Left lung (tissue), 10 donors: ENCODE measurements around the gene COL6A3. TPM values are rescaled to one million over a fixed set of nuclear protein-coding genes. Genes with fewer than 3 reads are reported as not detected.

Experiments used
- ATAC-seq: fragments of 200-7000 bp; cut with Tn5 transposase; one replicate; pipeline ENCODE4 v1.9.1; 2020; ENCODE audit warnings: moderate library complexity
- DNase-seq, 4 donors: peaks; one replicate each; pipeline ENCODE4 v3.0.0-alpha.2; 2013 to 2020
- H3K27ac ChIP-seq, 2 donors: fragments of 200-600 bp; sonication (generic) in 1 of 2; one replicate each; pipeline versions ENCODE4 v1.5.0 to v1.8.0; 2020 to 2021
- H3K27me3 ChIP-seq, 2 donors: fragments of 200-600 bp; sonication (generic) in 1 of 2; one replicate each; pipeline versions ENCODE4 v1.5.0 to v1.8.0; 2020 to 2021
- H3K36me3 ChIP-seq, 2 donors: fragments of 200-600 bp; sonication (generic) in 1 of 2; one replicate each; pipeline versions ENCODE4 v1.5.0 to v1.8.0; 2020 to 2021
- H3K4me1 ChIP-seq, 2 donors: fragments of 200-600 bp; one replicate each; pipeline ENCODE4 v1.8.0; 2021
- H3K4me3 ChIP-seq, 2 donors: fragments of 200-600 bp; sonication (generic) in 1 of 2; one replicate each; pipeline versions ENCODE4 v1.5.0 to v1.8.0; 2020 to 2021; ENCODE audit warnings: mild to moderate bottlenecking in 1 of 2
- H3K9me3 ChIP-seq, 2 donors: fragments of 200-600 bp; sonication (generic) in 1 of 2; one replicate each; pipeline versions ENCODE4 v1.5.0 to v1.8.0; 2020 to 2021
- intact Hi-C, 2 donors: fragments of 100-400 bp; cut with DNase I; formaldehyde crosslinking; loops; one replicate each; pipeline versions ENCODE4 v1.11.2 to v1.14.2; 2022
- polyA plus RNA-seq, 6 donors: library from polyadenylated mRNA; unstranded; fragments of 120-200 nt; gene quantifications; one replicate each; pipeline ENCODE4 v1.2.1, GENCODE V29; 2013; ENCODE audit not compliant: insufficient read length in 6 of 6
- total RNA-seq, 2 donors: library from RNA; stranded (reverse); fragmentation: NEBNext Ultra II Directional; extraction: Animal tissue kit (Norgen Biotek cat#: 25700); gene quantifications; one replicate each; pipeline ENCODE4 v1.2.1, GENCODE V29; 2021
- TF ChIP-seq, protein P1 (sequence below), 2 donors: fragments of 200-600 bp; sonication (generic) in 1 of 2; IDR thresholded peaks; one replicate each; pipeline versions ENCODE4 v1.5.0 to v1.8.0; 2021; ENCODE audit warnings: antibody characterized with exemption in 2 of 2
- donor health status: DM: no; HTN: yes; CAD: no.
- donor health status: DM: no; HTN: no; CAD: no.

COL6A3 gene
- total and polyA plus RNA-seq, 8 donors = 598 to 868 (median 760) TPM

- no peaks in the 10 kb centered on the region for H3K36me3 ChIP-seq
- no peaks in the 10 kb centered on the region for H3K9me3 ChIP-seq
- H3K27me3 ChIP-seq = peaks cover 0 to 17% of the 10 kb centered on the region in 2 donors
- no peak overlapping the region for H3K27ac ChIP-seq
- TF ChIP-seq, protein P1, sequence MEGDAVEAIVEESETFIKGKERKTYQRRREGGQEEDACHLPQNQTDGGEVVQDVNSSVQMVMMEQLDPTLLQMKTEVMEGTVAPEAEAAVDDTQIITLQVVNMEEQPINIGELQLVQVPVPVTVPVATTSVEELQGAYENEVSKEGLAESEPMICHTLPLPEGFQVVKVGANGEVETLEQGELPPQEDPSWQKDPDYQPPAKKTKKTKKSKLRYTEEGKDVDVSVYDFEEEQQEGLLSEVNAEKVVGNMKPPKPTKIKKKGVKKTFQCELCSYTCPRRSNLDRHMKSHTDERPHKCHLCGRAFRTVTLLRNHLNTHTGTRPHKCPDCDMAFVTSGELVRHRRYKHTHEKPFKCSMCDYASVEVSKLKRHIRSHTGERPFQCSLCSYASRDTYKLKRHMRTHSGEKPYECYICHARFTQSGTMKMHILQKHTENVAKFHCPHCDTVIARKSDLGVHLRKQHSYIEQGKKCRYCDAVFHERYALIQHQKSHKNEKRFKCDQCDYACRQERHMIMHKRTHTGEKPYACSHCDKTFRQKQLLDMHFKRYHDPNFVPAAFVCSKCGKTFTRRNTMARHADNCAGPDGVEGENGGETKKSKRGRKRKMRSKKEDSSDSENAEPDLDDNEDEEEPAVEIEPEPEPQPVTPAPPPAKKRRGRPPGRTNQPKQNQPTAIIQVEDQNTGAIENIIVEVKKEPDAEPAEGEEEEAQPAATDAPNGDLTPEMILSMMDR (IDR thresholded peaks at IDR 0.05) = no peak
- H3K4me1 ChIP-seq = peaks cover 10 to 15% of the 10 kb centered on the region in 2 donors
- no peak for ATAC-seq
- DNase-seq = no peak
- no peak overlapping the region for H3K4me3 ChIP-seq
- intact Hi-C loops = no loop called here
Observed at GRCh38 chr2:237448626-237449025, 34.7 kb upstream of the COL6A3 start.

DNA sequence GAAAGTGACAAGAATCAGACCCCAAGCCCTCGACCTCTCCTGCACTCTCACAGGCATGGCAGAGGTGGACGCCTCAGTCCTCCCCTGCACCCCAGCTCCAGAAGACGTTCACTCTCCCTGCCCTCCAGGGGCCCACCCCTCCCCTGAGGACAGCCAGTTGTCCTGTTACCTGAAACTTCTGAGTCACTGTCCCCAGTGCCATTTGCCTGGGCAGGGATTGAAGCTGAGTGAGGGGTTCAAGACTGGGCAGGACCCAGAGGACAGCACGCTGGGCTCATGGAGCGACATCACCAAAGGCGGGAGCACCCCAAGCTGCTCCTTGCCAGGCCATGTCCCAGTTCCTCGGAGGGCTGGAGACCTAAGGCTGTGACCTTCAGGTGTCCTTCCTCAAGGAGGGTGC is 34.2 kb upstream of the COL6A3 start:
- ATAC-seq = no peak
- Histone ChIP-seq H3K27me3 (peaks cover 0 to 12% of the 10 kb centered on the region in 2 donors), H3K9me3 (no peaks in the 10 kb centered on the region), H3K27ac (no peak overlapping the region), H3K4me1 (peaks cover 10 to 15% of the 10 kb centered on the region in 2 donors), H3K4me3 (no peak overlapping the region), H3K36me3 (no peaks in the 10 kb centered on the region)
- intact Hi-C loops = no loop called here
- TF ChIP-seq, protein P1 (IDR thresholded peaks at IDR 0.05) = no peak
- DNase-seq = no peak

DNA sequence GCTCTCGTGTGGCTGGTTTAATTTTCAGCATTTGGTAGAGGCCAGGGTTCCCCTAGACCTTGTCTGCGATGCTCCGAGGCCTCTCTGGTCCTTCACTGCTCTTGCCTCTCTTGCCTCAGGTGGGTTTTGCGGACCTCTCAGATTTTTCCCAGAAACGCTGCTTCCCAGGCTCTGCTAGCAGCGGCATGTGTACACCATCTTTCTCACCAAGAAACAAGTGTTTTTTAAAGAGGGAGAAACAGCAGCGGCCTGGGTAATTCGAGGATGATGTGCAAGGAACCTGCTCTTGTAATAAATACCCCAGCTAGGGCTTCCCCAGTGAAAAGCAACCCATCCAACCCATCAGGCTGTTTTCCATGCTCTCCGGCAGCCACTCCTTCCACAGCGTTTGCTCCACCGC is 33.5 kb upstream of the COL6A3 start:
- Histone ChIP-seq H3K27ac (no peak overlapping the region), H3K9me3 (no peaks in the 10 kb centered on the region), H3K36me3 (no peaks in the 10 kb centered on the region), H3K4me3 (no peak overlapping the region), H3K27me3 (peaks cover 0 to 6% of the 10 kb centered on the region in 2 donors), H3K4me1 (peaks cover 10 to 15% of the 10 kb centered on the region in 2 donors)
- DNase-seq = no peak
- TF ChIP-seq, protein P1 (IDR thresholded peaks at IDR 0.05) = no peak
- intact Hi-C loops = no loop called here
- ATAC-seq = no peak

GRCh38 chr2:237446338-237446665 is 32.3 kb upstream of the COL6A3 start:
- no peak for ATAC-seq
- Histone ChIP-seq H3K4me1 (peaks cover 10 to 15% of the 10 kb centered on the region in 2 donors), H3K9me3 (no peaks in the 10 kb centered on the region), H3K27me3 (no peaks in the 10 kb centered on the region), H3K36me3 (no peaks in the 10 kb centered on the region), H3K27ac (no peak overlapping the region), H3K4me3 (no peak overlapping the region)
- TF ChIP-seq, protein P1 (IDR thresholded peaks at IDR 0.05) = no peak
- intact Hi-C loops = no loop called here
- peak in 1 of 4 donors; percentile 78 for DNase-seq

DNA sequence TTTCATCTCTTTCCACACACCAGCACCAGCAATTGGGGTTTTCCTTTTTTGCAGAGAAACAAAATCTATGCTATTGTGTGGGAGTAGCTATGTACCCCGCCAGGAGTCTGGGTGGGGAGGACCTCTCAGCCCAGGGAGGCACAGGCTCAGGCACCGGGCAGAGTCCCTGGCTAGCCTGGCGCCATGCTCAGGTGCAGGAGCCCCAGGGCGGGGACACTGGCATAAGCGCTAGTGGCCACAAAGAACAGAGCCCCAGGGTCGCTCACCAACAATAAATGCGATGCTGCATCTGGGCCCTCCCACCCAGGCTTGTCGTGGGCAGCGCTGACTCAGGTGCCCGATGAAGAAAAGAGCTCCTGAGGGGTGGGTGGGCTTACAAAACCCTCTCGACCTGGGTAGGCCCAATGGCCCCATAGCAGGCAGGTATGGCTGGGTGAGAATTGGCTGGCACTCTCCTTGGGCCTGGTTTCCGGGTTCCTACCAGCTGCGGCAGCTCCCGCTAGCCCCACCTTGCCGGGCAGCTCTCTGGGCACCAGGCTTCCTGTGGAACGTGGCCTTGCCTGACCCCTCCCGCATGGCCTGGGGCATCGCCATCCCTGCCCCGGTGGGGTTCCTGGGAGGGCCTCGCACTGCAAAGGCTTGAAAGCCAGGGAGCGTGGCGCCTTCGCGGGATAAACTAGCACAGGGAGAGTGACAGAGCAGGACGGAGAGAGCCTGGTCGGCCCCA is 31.8 kb upstream of the COL6A3 start:
- H3K27ac ChIP-seq = no peak overlapping the region
- H3K36me3 ChIP-seq = no peaks in the 10 kb centered on the region
- no peaks in the 10 kb centered on the region for H3K9me3 ChIP-seq
- ATAC-seq = no peak
- peak in 1 of 4 donors; percentile 74 for DNase-seq
- H3K27me3 ChIP-seq = no peaks in the 10 kb centered on the region
- H3K4me1 ChIP-seq = peaks cover 10 to 15% of the 10 kb centered on the region in 2 donors
- intact Hi-C loops = no loop called here
- TF ChIP-seq, protein P1 (IDR thresholded peaks at IDR 0.05) = no peak
- H3K4me3 ChIP-seq = no peak overlapping the region
